Stomach (tissue), 9 donors: Measurements from ENCODE around the gene CNP. TPM values are rescaled to one million over a fixed set of nuclear protein-coding genes. Genes with fewer than 3 reads are reported as not detected.
A peak's percentile ranks its signal among the peaks of the same experiment; 100 is the strongest.

Source experiments
- DNase-seq, 2 donors: peaks; one replicate each; pipeline versions ENCODE4 v3.0.0 to v3.0.0-alpha.2; 2013 to 2019
- H3K27ac ChIP-seq, 5 donors: fragments of 200-600 bp in 4 of 5; sonication (generic) in 4 of 5; one replicate each; pipeline ENCODE4 v1.5.1; 2013 to 2019; ENCODE audit warnings: mild to moderate bottlenecking in 1 of 5, moderate library complexity in 1 of 5
- H3K27me3 ChIP-seq, 3 donors: fragments of 200-600 bp; sonication (generic); one replicate each; pipeline ENCODE4 v1.5.1; 2017 to 2019; ENCODE audit warnings: mixed run types in 1 of 3
- H3K36me3 ChIP-seq, 4 donors: fragments of 200-600 bp; sonication (generic); 1 replicate in 3 of 4; 2 replicates in 1 of 4; pipeline ENCODE4 v1.5.1; 2016 to 2019
- H3K4me1 ChIP-seq, 4 donors: fragments of 200-600 bp; sonication (generic); one replicate each; pipeline ENCODE4 v1.5.1; 2016 to 2019
- H3K4me3 ChIP-seq, 4 donors: fragments of 200-600 bp; sonication (generic) in 3 of 4; one replicate each; pipeline ENCODE4 v1.5.1; 2016 to 2019; ENCODE audit warnings: mild to moderate bottlenecking in 1 of 4
- H3K9me3 ChIP-seq, 4 donors: fragments of 200-600 bp; sonication (generic); one replicate each; pipeline ENCODE4 v1.5.1; 2016 to 2019
- CTCF ChIP-seq, 7 experiments: fragments of 450-650 bp in 4 of 7; fragments of 200-600 bp in 3 of 7; sonication (generic) in 3 of 7; IDR thresholded peaks; one replicate each; pipeline ENCODE4 v1.5.1; 2016 to 2019; ENCODE audit warnings: antibody characterized with exemption in 7 of 7, control low read depth in 2 of 7, mild to moderate bottlenecking in 1 of 7
- EP300 ChIP-seq: sonication (generic); formaldehyde crosslinking; IDR thresholded peaks from one replicate; pipeline ENCODE4 v1.6.1; 2017; ENCODE audit warnings: antibody characterized with exemption
- POLR2A ChIP-seq, 4 donors: fragments of 450-650 bp; IDR thresholded peaks; one replicate each; pipeline ENCODE4 v1.6.1; 2016; ENCODE audit warnings: antibody characterized with exemption in 4 of 4, control low read depth in 2 of 4, mild to moderate bottlenecking in 1 of 4, moderate library complexity in 1 of 4
- POLR2AphosphoS5 ChIP-seq, 3 donors: sonication (generic); formaldehyde crosslinking; IDR thresholded peaks; one replicate each; pipeline ENCODE4 v1.6.1; 2016; ENCODE audit warnings: antibody characterized with exemption in 3 of 3
- WGBS, 5 donors: extraction: QIAGEN DNeasy Blood & Tissue Kit in 3 of 5; methylation state at CpG; one replicate each; pipeline versions ENCODE4 v1.1.5 to v1.1.7; 2013 to 2018; 5-methylcytosine and 5-hydroxymethylcytosine counted together
- intact Hi-C: fragments of 100-400 bp; cut with DNase I; formaldehyde crosslinking; loops from one replicate; pipeline ENCODE4 v1.15.1; 2023; ENCODE audit warnings: low total_unique reads
- polyA plus RNA-seq, 3 donors: library from polyadenylated mRNA; stranded (reverse); fragments of 200-250 nt; gene quantifications; one replicate each; pipeline ENCODE4 v1.2.3, GENCODE V29; 2013
- total RNA-seq, 5 donors: library from RNA; depleted of rRNA; stranded (reverse); fragments of >200 nt; gene quantifications; one replicate each; pipeline versions ENCODE4 v1.1.0 to v1.2.3, GENCODE V29; 2014 to 2016
- donor health status: healthy with polysubstance abuse.
- donor health status: Bipolar disorder and iron deficiency.
- donor health status: healthy.

The CNP gene
- total and polyA plus RNA-seq, 8 donors: 21.0 to 47.2 (median 29.1) TPM

- Histone ChIP-seq H3K27me3 (no peaks in the 10 kb centered on the region), H3K36me3 (peaks cover 0 to 32% (median 6%) of the 10 kb centered on the region in 4 donors), H3K27ac (no peak overlapping the region), H3K4me1 (peaks cover 5 to 35% (median 14%) of the 10 kb centered on the region in 4 donors), H3K4me3 (no peak overlapping the region), H3K9me3 (no peaks in the 10 kb centered on the region)
- DNase-seq: no peak
- 14 to 29% (median 23%) methylated on average over 2 of the region's 2 CpGs for whole genome bisulfite sequencing, 5 donors
- TF ChIP-seq POLR2A (IDR thresholded peaks at IDR 0.05): no peak
- TF ChIP-seq EP300: no peak
- no peak for TF ChIP-seq CTCF (IDR thresholded peaks at IDR 0.05)
- no peak for TF ChIP-seq POLR2AphosphoS5 (IDR thresholded peaks at IDR 0.05)
- intact Hi-C loops: no loop called here
These were observed 33.7 kb upstream of the CNP start for GRCh38 chr17:41932816-41933389.

DNA sequence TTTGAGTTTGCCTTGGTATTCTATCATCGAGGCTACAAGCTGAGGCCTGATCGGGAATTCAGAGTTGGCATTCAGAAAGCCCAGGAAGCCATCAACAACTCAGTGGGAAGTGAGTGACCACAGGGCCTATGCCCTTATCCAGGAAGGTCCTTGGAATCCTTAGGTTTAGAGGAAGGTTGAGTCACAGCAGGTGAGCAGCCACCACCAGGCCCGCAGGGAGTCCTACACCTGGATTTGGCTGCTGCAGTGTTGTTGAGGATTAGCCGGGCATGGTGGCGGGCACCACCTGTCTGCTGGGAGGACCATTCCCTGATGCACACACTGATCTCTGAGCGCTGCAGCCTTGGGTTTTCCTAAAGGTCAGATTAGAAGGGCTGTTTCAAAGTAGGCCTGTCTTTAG is 31.0 kb upstream of the CNP start:
- Histone ChIP-seq H3K27me3 (no peaks in the 10 kb centered on the region), H3K4me3 (no peak overlapping the region), H3K4me1 (peaks cover 0 to 23% (median 7%) of the 10 kb centered on the region in 4 donors), H3K9me3 (no peaks in the 10 kb centered on the region), H3K36me3 (peaks cover 0 to 47% (median 13%) of the 10 kb centered on the region in 4 donors), H3K27ac (no peak overlapping the region)
- DNase-seq: no peak
- intact Hi-C loops: no loop called here
- TF ChIP-seq POLR2A (IDR thresholded peaks at IDR 0.05): no peak
- TF ChIP-seq CTCF (IDR thresholded peaks at IDR 0.05): no peak
- no peak for TF ChIP-seq EP300
- TF ChIP-seq POLR2AphosphoS5 (IDR thresholded peaks at IDR 0.05): no peak
- WGBS, 5 donors: 89 to 96% (median 95%) methylated on average over 5 to 6 of the region's 6 CpGs

GRCh38 chr17:41937970-41938954 is 28.3 kb upstream of the CNP start:
- Histone ChIP-seq H3K4me1 (peaks cover 0 to 4% (median 0%) of the 10 kb centered on the region in 4 donors), H3K36me3 (peaks cover 0 to 47% (median 13%) of the 10 kb centered on the region in 4 donors), H3K27me3 (no peaks in the 10 kb centered on the region), H3K4me3 (no peak overlapping the region), H3K9me3 (no peaks in the 10 kb centered on the region), H3K27ac (no peak overlapping the region)
- intact Hi-C loops: no loop called here
- no peak for TF ChIP-seq EP300
- 62 to 83% (median 80%) methylated on average over 15 to 19 of the region's 19 CpGs for WGBS, 5 donors
- DNase-seq: peak in 1 of 2 donors; percentile 49

GRCh38 chr17:41939044-41939692 is 27.4 kb upstream of the CNP start:
- intact Hi-C loops: no loop called here
- H3K4me1 ChIP-seq: peaks cover 0 to 4% (median 0%) of the 10 kb centered on the region in 4 donors
- TF ChIP-seq POLR2AphosphoS5 (IDR thresholded peaks at IDR 0.05) (no peak), POLR2A (IDR thresholded peaks at IDR 0.05) (no peak), CTCF (IDR thresholded peaks at IDR 0.05) (no peak), EP300 (no peak)
- no peaks in the 10 kb centered on the region for H3K27me3 ChIP-seq
- no peaks in the 10 kb centered on the region for H3K9me3 ChIP-seq
- 74 to 95% (median 93%) methylated on average over 4 of the region's 4 CpGs for WGBS, 5 donors
- peaks cover 0 to 47% (median 13%) of the 10 kb centered on the region in 4 donors for H3K36me3 ChIP-seq
- H3K4me3 ChIP-seq: no peak overlapping the region
- H3K27ac ChIP-seq: no peak overlapping the region
- DNase-seq: no peak
